Fibroblast of pulmonary artery (primary cell): ENCODE data around the gene CFLAR.

ENCODE experiments used
- DNase-seq: peaks from one replicate; pipeline ENCODE4 v3.0.0-alpha.2; 2010; ENCODE audit warnings: low read depth
- H3K4me3 ChIP-seq: replicated peaks from 2 replicates; pipeline ENCODE4 v1.5.1; 2011; ENCODE audit warnings: low read depth, mild to moderate bottlenecking, control low read depth, low read length, moderate library complexity
- TF ChIP-seq, protein P1 (sequence below): IDR thresholded peaks from 2 replicates; pipeline ENCODE4 v1.5.1; 2011; ENCODE audit warnings: mild to moderate bottlenecking, control low read depth, low read length, inconsistent platforms; ENCODE audit errors: missing control alignments

Gene CFLAR

DNA sequence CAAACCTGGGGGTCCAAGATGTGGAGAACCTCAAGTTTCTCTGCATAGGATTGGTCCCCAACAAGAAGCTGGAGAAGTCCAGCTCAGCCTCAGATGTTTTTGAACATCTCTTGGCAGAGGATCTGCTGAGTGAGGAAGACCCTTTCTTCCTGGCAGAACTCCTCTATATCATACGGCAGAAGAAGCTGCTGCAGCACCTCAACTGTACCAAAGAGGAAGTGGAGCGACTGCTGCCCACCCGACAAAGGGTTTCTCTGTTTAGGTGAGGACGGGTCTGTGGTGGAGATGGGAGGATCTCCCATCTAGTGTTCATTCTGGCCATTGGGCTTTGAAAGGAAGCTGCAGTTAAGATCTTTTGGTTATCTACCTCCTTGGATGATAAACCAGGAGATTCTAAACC is 69.9 kb downstream of the CFLAR start:
- TF ChIP-seq, protein P1, sequence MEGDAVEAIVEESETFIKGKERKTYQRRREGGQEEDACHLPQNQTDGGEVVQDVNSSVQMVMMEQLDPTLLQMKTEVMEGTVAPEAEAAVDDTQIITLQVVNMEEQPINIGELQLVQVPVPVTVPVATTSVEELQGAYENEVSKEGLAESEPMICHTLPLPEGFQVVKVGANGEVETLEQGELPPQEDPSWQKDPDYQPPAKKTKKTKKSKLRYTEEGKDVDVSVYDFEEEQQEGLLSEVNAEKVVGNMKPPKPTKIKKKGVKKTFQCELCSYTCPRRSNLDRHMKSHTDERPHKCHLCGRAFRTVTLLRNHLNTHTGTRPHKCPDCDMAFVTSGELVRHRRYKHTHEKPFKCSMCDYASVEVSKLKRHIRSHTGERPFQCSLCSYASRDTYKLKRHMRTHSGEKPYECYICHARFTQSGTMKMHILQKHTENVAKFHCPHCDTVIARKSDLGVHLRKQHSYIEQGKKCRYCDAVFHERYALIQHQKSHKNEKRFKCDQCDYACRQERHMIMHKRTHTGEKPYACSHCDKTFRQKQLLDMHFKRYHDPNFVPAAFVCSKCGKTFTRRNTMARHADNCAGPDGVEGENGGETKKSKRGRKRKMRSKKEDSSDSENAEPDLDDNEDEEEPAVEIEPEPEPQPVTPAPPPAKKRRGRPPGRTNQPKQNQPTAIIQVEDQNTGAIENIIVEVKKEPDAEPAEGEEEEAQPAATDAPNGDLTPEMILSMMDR = no peak
- DNase-seq = no peak
- no peak overlapping the region for H3K4me3 ChIP-seq

DNA sequence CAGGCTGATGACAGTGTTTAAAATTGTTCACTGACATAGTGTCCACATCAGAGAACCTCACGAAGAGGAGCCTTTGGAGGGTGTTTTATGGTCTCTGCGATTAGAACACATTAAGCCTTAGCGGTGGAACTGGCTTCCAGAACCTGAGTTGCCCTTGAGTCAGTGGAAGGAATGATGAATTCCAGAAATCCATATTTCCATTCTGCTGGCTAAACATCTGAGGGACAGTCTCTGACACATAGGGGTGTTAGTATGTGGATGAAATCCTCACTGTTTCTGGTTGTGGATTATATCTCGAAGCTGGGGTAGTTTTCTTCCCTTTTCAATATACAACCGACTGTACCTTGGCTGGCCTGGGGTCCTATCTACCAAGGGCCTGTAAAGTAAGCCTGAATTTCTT is 71.0 kb downstream of the CFLAR start:
- no peak overlapping the region for H3K4me3 ChIP-seq
- TF ChIP-seq, protein P1 = no peak

DNA sequence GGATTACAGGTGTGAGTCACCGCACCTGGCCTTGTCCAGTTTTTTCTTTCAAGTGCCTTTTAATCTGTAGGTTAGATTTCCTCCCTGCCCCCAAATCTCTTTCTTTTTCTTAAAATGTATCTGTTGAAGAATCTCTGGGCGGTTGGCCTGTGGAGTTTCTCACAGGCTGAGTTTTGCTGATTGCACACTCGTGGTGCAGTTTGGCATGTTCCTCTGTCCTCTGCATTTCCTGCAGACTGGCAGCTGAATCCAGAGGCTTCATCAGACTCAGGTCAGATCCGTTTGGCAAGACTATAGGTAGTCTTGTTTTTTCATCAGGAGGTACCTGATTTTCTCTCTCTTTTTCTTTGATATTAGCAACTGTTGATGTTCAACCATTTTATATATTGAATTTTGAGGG is 72.5 kb downstream of the CFLAR start:
- DNase-seq = no peak
- H3K4me3 ChIP-seq = no peak overlapping the region
- TF ChIP-seq, protein P1 = no peak

More for the DNA sequence above, 71.0 kb downstream of the CFLAR start:
- DNase-seq = no peak

GRCh38 chr2:201191132-201191875 is 75.3 kb downstream of the CFLAR start:
- no peak overlapping the region for H3K4me3 ChIP-seq
- DNase-seq = peak; percentile 82
- TF ChIP-seq, protein P1 = no peak

DNA sequence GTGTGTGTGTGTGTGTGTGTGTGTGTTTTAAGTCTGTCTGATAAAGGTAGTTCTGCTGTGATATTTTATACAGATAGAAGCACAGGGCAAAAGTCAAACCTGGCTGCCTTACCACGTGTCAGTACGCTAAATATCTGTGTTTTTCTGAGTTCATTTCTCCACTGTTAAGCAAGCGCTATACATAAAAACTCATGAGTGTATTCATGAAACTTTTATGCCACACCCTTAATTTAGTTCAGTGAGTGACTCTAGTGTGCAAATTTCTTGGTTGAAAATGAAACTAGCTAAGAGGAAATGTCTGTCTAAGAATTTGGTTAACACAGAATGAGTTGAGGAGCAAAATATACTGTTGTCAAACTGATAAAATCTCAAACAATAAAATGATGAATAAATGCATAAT is 78.1 kb downstream of the CFLAR start:
- TF ChIP-seq, protein P1 = no peak
- H3K4me3 ChIP-seq = no peak overlapping the region
- DNase-seq = no peak

DNA sequence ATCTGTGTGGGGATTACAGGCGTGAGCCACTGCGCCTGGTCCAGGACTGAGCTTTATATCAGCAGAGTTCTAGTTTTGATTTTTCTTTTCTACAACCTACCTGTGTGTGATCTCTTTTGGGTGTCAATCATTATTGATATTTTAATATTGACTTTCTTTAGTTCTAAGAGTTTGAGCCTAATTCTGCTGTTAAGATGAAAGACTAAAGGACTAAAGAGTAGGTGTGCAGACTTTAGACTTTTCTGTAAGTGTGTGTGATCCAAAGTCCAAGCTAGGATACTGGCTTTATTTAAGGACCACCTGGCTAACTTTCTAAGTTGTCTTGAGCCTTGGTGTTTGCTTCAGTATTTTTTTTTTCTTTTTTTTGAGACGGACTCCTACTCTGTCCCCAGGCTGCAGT is 79.4 kb downstream of the CFLAR start:
- TF ChIP-seq, protein P1 = no peak
- DNase-seq = no peak
- no peak overlapping the region for H3K4me3 ChIP-seq

- no peak for DNase-seq
- no peak overlapping the region for H3K4me3 ChIP-seq
- TF ChIP-seq, protein P1 = no peak
Observed at GRCh38 chr2:201196003-201196402, 80.0 kb downstream of the CFLAR start.
